HG03378 (cell line): Measurements from ENCODE around the gene MRPS18B.

Experiments used
- ATAC-seq: cut with Tn5 transposase; IDR thresholded peaks from one replicate; pipeline ENCODE4 v1.9.1; 2021; ENCODE audit warnings: mild to moderate bottlenecking, moderate library complexity; ENCODE audit not compliant: unreplicated experiment

MRPS18B gene

GRCh38 chr6:30617565-30618269 is at the start of gene MRPS18B:
Gene MRPS18B, plus strand, starts transcription at chr6:30617840. Its CDS starts 26 bp downstream, at chr6:30617866.
- peak; percentile 52 for ATAC-seq

GRCh38 chr6:30568245-30568644 is 49.4 kb upstream of the MRPS18B start:
- ATAC-seq: no peak

- ATAC-seq: no peak
These were observed 47.4 kb upstream of the MRPS18B start for GRCh38 chr6:30570263-30570662.

GRCh38 chr6:30570740-30571074 is 46.9 kb upstream of the MRPS18B start:
- ATAC-seq: peak; percentile 31

- peak; percentile 78 for ATAC-seq
These were observed 46.4 kb upstream of the MRPS18B start, which contains the start of gene ABCF1 for GRCh38 chr6:30571075-30571761. Gene ABCF1, plus strand, starts transcription at chr6:30571442. Its CDS starts 46 bp downstream, at chr6:30571488.

GRCh38 chr6:30571762-30572082 is 45.9 kb upstream of the MRPS18B start:
- no peak for ATAC-seq

GRCh38 chr6:30572148-30572547 is 45.5 kb upstream of the MRPS18B start:
- ATAC-seq: no peak

GRCh38 chr6:30573113-30573512 is 44.5 kb upstream of the MRPS18B start:
- ATAC-seq: no peak

GRCh38 chr6:30578051-30578450 is 39.6 kb upstream of the MRPS18B start:
- ATAC-seq: no peak

GRCh38 chr6:30583921-30584320 is 33.7 kb upstream of the MRPS18B start:
- ATAC-seq: no peak

GRCh38 chr6:30589754-30590358 is 27.8 kb upstream of the MRPS18B start:
- no peak for ATAC-seq

GRCh38 chr6:30590509-30590908 is 27.1 kb upstream of the MRPS18B start:
- ATAC-seq: no peak

GRCh38 chr6:30591008-30591407 is 26.6 kb upstream of the MRPS18B start:
- no peak for ATAC-seq

GRCh38 chr6:30592287-30592686 is 25.4 kb upstream of the MRPS18B start:
- no peak for ATAC-seq

- peak; percentile 50 for ATAC-seq
These were observed 20.1 kb upstream of the MRPS18B start for GRCh38 chr6:30597315-30598144.

- no peak for ATAC-seq
These were observed 18.6 kb upstream of the MRPS18B start for GRCh38 chr6:30598912-30599624.

- ATAC-seq: no peak
These were observed 17.9 kb upstream of the MRPS18B start for GRCh38 chr6:30599625-30600324.

- no peak for ATAC-seq
These were observed 17.1 kb upstream of the MRPS18B start for GRCh38 chr6:30600451-30600961.

GRCh38 chr6:30601436-30601814 is 16.2 kb upstream of the MRPS18B start:
- ATAC-seq: no peak
